LNCAP (cell line): ENCODE data around the gene VRK1.

Experiments used
- CTCF ChIP-seq: fragments of 450-650 bp; IDR thresholded peaks from 2 replicates; pipeline ENCODE4 v1.5.1; 2017; ENCODE audit warnings: mild to moderate bottlenecking

The VRK1 gene

DNA sequence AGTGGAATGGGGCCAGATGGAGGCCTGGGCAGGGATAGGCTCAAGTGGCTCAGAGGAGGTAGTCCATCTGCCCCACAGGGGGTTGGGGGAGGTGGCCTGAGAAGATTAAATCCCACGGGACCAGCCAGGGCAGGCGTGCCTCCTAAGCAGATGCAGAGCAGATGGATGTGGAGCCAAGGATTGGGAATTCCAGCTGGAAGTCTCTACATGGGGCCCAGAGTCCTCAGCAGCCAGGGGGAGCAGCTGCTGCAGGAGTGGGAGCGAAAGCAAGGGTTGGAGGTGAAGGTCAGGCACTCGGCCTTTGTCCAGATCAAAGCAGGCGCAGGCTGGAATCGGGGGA, 42.4 kb upstream of the VRK1 start:
- no peak for TF ChIP-seq CTCF

GRCh38 chr14:96756745-96757144, 40.4 kb upstream of the VRK1 start:
- TF ChIP-seq CTCF = no peak

GRCh38 chr14:96757456-96757855, 39.7 kb upstream of the VRK1 start:
- TF ChIP-seq CTCF = no peak

- TF ChIP-seq CTCF = no peak
Observed at GRCh38 chr14:96761066-96761465, 36.1 kb upstream of the VRK1 start.

DNA sequence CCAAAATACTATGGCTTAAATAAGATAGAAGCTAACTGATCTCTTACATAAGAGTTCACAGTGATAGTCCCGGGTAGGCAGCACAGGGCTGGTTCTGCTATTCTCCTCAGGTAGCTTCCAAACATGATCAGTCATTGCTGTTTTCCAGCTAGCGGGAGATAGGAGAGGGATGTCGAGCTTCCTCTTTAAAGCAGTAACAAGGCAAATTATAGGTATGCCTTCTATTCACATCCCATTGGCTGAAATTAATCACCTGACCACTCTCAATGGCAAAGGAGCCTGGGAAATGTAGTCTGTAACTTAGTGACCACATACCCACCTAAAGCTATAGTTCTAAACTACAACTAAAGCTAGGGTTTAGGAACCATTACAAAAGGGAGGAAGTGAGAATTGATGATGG, 34.5 kb upstream of the VRK1 start:
- TF ChIP-seq CTCF = no peak

DNA sequence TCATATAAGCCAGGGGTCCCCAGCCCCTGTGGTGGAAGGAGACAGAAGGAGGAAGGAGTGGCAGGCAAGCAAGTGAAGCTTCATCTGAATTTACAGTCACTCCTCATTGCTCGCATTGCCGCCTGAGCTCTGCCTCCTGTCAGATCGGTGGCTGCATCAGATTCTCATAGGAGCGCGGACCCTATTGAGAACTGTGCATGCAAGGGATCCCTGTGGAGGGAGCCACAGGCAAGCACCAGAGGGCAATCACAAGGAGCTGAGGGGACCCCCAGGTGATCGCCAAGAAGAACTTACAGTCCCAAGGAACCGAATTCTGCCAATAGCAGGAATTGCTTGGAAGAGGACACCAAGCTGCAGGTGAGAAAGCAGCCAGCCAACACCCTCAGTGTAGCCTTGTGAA, 33.2 kb upstream of the VRK1 start:
- no peak for TF ChIP-seq CTCF

DNA sequence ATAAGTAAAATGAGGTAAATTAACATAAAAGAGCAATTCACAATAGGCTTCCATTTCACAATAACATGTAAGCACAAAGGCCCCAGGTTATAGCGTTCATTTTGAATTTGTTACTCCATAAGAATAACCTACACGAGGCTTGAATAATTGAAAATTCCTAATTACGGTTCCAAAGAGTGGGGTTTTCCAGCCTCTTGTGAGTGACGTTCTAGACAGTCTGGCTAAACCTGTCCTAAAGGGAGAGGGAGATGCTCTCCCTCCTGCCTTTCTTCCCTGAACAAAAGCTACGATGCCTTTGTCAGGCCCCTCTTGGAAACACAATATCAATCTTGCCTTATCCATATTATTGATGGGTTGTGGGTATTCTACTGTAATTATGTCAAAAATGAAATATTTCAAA, 24.3 kb upstream of the VRK1 start:
- TF ChIP-seq CTCF = no peak

DNA sequence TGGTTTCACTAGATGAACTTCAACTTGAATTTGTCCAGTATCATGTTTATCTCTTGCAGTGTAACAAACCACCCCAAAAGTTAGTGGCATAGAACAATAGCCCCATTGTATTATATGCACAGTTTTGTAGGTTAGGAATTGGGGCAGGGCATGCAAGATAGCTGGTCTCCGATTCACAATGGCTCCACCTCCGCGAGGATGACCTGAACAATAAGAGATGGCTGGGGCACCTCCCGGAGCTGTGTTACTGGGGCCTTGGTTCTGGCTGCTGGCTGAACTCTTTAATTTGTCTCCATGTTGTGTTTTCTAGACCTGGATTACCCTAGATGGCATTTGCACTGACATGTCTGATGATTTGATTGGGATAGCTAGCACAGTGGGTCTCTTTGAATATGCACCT, 20.4 kb upstream of the VRK1 start:
- no peak for TF ChIP-seq CTCF
